Nephron (organoid): ENCODE data around the gene GTF2A1L.
A peak's percentile ranks its signal among the peaks of the same experiment; 100 is the strongest.

Experiments used
- H3K27ac Mint-ChIP-seq, 3 experiments: 2 replicates each; pipeline ENCODE4 v1.8.0; 2020; ENCODE audit warnings: mixed read lengths in 3 of 3, mild to moderate bottlenecking in 2 of 3, moderate library complexity in 1 of 3
- H3K27me3 Mint-ChIP-seq: 2 replicates; pipeline ENCODE4 v1.8.0; 2021; ENCODE audit warnings: low read depth, mild to moderate bottlenecking, moderate library complexity, mixed read lengths
- H3K36me3 Mint-ChIP-seq: 2 replicates; pipeline ENCODE4 v1.8.0; 2020; ENCODE audit warnings: low read depth, mixed read lengths
- H3K4me1 Mint-ChIP-seq: 2 replicates; pipeline ENCODE4 v1.8.0; 2020; ENCODE audit warnings: mixed read lengths
- H3K4me3 Mint-ChIP-seq, 3 experiments: 2 replicates each; pipeline ENCODE4 v1.8.0; 2020; ENCODE audit warnings: mild to moderate bottlenecking in 3 of 3, mixed read lengths in 3 of 3, moderate library complexity in 2 of 3
- H3K9me3 Mint-ChIP-seq: 2 replicates; pipeline ENCODE4 v1.8.0; 2020; ENCODE audit warnings: mixed read lengths
- TF ChIP-seq, protein P1 (sequence below), 3 experiments: fragments of 200-600 bp; sonication (generic); IDR thresholded peaks; one replicate each; pipeline ENCODE4 v1.5.0; 2021; ENCODE audit warnings: antibody characterized with exemption in 3 of 3; ENCODE audit not compliant: unreplicated experiment in 3 of 3

GTF2A1L gene

DNA sequence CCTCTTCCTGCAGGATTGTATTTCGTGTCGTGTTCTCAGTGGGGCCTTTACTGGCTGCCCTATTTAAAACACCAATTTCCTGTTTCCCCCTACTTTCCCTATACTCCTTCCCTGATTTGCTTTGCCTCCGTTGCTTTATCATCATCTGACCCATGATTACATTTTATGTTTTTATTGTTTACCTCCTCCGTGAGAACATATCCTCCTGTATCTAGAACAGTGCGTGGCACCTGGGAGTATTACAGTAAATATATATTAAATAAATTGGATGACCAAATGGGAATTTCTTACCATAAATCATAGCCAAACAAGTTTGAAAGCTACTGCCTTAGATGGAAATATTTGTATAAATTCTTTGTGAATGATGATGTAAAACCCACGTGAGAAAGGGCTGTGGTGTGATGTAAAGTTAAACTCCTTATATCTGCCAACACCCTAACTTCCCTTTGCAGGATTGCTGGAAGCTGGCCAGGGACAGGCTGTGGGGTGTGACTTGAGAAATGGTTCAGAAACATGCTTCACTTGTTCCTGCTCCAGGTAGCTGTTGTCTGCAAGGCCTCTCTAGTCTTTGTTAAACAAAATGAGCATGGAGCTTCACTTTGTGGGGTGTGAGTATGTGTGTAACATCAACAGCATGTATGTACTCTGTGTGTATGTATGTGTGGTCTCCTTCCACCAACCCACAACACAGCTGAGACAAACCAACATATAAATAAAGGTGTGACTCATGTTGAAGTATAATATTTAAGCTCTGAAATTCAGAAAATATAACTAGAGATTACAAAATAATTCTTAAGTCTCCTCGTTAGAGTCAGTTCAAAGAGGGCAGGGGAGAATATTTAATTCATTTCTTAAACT, 97.6 kb downstream of the GTF2A1L start:
- TF ChIP-seq, protein P1, sequence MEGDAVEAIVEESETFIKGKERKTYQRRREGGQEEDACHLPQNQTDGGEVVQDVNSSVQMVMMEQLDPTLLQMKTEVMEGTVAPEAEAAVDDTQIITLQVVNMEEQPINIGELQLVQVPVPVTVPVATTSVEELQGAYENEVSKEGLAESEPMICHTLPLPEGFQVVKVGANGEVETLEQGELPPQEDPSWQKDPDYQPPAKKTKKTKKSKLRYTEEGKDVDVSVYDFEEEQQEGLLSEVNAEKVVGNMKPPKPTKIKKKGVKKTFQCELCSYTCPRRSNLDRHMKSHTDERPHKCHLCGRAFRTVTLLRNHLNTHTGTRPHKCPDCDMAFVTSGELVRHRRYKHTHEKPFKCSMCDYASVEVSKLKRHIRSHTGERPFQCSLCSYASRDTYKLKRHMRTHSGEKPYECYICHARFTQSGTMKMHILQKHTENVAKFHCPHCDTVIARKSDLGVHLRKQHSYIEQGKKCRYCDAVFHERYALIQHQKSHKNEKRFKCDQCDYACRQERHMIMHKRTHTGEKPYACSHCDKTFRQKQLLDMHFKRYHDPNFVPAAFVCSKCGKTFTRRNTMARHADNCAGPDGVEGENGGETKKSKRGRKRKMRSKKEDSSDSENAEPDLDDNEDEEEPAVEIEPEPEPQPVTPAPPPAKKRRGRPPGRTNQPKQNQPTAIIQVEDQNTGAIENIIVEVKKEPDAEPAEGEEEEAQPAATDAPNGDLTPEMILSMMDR (IDR thresholded peaks at IDR 0.05; ENCODE audit: unreplicated experiment in 3 of 3), result no peak
- Mint-ChIP-seq H3K27ac (peak overlapping the region; percentile 59 to 74 (median 69)), H3K9me3 (no peaks in the 10 kb centered on the region), H3K36me3 (no peaks in the 10 kb centered on the region), H3K4me3 (no peak overlapping the region), H3K27me3 (peaks cover 21% of the 10 kb centered on the region), H3K4me1 (peaks cover 41% of the 10 kb centered on the region)

DNA sequence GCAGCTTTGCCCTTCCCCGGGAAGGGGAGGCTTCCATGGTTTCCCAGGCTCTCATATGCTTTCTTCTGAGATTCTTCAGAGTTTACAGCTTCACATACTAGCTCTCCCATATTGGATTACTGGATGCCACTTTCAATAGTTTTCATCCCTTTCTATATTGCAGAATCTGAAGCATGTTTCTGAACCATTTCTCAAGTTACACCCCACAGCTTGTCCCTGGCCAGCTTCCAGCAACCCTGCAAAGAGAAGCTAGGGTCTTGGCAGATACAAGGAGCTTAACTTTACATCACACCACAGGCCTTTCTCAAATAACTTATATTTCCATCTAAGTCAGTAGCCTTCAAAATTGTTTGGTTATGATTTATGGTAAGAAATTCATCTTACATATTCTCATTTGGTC, 98.3 kb downstream of the GTF2A1L start:
- no peak overlapping the region for H3K4me3 Mint-ChIP-seq
- TF ChIP-seq, protein P1 (IDR thresholded peaks at IDR 0.05; ENCODE audit: unreplicated experiment in 3 of 3), result no peak
- peaks cover 20% of the 10 kb centered on the region for H3K27me3 Mint-ChIP-seq
- H3K4me1 Mint-ChIP-seq, result peaks cover 41% of the 10 kb centered on the region
- no peaks in the 10 kb centered on the region for H3K36me3 Mint-ChIP-seq
- no peaks in the 10 kb centered on the region for H3K9me3 Mint-ChIP-seq
- peak overlapping the region; percentile 59 to 74 (median 69) for H3K27ac Mint-ChIP-seq

DNA sequence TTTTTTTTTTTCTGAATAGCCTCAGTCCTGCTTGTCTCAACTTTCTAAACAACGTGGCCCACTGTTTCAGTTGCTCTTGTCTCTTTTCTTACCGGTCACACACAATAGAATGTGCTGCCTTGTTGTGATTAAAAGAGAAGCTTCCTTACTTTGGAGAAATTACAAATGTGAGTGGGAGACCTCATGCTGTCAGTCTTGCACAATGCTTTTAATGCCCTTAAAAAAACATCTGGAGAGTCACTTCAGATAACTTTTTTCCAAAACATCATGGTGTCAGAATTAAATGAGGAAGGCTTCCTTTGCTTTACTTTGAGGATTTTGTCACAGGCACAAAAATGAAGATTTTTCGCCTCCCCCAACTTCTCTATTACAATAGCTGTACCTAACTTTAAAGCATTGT, 100.2 kb downstream of the GTF2A1L start:
- Mint-ChIP-seq H3K27me3 (peaks cover 16% of the 10 kb centered on the region), H3K27ac (no peak overlapping the region), H3K9me3 (no peaks in the 10 kb centered on the region), H3K4me1 (peaks cover 41% of the 10 kb centered on the region), H3K36me3 (no peaks in the 10 kb centered on the region), H3K4me3 (no peak overlapping the region)
- TF ChIP-seq, protein P1 (IDR thresholded peaks at IDR 0.05; ENCODE audit: unreplicated experiment in 3 of 3), result no peak

DNA sequence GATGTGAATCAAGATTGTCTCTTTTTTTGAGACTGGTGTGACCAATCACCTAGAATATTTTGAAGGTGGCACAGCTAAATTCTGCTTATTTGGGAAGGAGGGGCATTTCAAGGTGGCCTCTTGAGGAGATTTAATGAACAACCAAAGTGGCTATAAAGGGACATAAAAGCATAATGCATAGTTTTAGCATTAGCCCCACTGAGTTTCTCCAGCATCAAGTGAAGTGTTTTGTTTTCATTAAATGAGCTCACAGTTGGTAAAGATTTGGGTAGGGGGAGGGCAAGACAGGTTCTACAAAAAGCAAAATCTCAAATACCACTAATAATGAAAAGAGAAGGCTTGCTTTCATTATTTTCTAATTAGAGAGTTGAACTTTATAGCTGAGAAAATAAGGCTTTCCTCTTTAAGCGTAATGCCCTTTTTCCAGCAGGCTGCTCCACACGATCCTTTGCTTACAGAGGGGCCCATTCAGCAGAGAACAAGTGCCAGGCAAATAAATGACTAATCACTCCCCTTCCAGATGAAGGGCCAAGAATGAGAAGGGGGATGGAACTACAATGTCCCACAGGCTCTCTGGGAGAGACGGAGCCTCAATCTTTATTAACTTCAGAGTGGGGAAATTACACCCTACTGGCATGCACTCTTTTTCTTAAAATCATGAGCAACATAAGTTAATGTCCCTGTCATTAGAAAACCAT, 102.0 kb downstream of the GTF2A1L start:
- Mint-ChIP-seq H3K4me3 (no peak overlapping the region), H3K36me3 (no peaks in the 10 kb centered on the region), H3K9me3 (no peaks in the 10 kb centered on the region), H3K27ac (peak overlapping the region; percentile 30 to 69 (median 60)), H3K27me3 (peaks cover 13% of the 10 kb centered on the region), H3K4me1 (peaks cover 28% of the 10 kb centered on the region)
- TF ChIP-seq, protein P1 (IDR thresholded peaks at IDR 0.05; ENCODE audit: unreplicated experiment in 3 of 3), result no peak

DNA sequence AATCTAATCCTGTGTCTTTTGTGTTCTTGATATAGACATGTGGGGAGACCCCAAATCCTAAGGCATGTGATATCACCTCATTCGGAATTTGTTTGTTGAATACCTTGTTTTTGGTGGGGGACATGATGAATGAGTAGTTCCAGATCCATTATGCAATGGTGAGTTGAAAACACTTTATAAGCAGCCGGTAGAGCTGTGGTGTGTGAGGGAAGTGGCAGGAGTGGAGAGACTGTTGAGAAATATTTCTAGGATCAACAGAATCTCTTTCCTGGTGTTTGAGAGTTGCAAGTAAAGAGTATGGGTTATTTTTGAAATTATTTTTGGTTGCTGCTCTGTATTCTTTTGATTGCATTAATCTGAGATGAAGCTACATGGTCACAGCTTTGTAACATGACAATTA, 103.5 kb downstream of the GTF2A1L start:
- peaks cover 24% of the 10 kb centered on the region for H3K27me3 Mint-ChIP-seq
- no peaks in the 10 kb centered on the region for H3K9me3 Mint-ChIP-seq
- H3K27ac Mint-ChIP-seq, result no peak overlapping the region
- peaks cover 16% of the 10 kb centered on the region for H3K4me1 Mint-ChIP-seq
- TF ChIP-seq, protein P1 (IDR thresholded peaks at IDR 0.05; ENCODE audit: unreplicated experiment in 3 of 3), result no peak
- no peaks in the 10 kb centered on the region for H3K36me3 Mint-ChIP-seq
- H3K4me3 Mint-ChIP-seq, result no peak overlapping the region
